HEK293 (cell line): ENCODE results near the gene KEAP1.

Experiments used
- HOXC10 ChIP-seq: sonication (generic); formaldehyde crosslinking; IDR thresholded peaks from 2 replicates; pipeline ENCODE4 v1.8.1; 2023; ENCODE audit warnings: mild to moderate bottlenecking, missing genetic modification reagents
- KLF10 ChIP-seq: fragments of 450-650 bp; IDR thresholded peaks from 2 replicates; pipeline ENCODE4 v1.5.1; 2018; ENCODE audit warnings: missing biosample characterization, mild to moderate bottlenecking, missing genetic modification characterization
- KLF17 ChIP-seq: fragments of 450-650 bp; formaldehyde crosslinking; IDR thresholded peaks from 2 replicates; pipeline ENCODE4 v1.5.1; 2016; ENCODE audit warnings: missing biosample characterization, missing genetic modification characterization
- KLF7 ChIP-seq: fragments of 450-650 bp; formaldehyde crosslinking; IDR thresholded peaks from 2 replicates; pipeline ENCODE4 v1.5.1; 2016; ENCODE audit warnings: missing biosample characterization, missing genetic modification characterization, borderline replicate concordance
- MEIS1 ChIP-seq: sonication (generic); formaldehyde crosslinking; IDR thresholded peaks from 2 replicates; pipeline ENCODE4 v1.8.1; 2022; ENCODE audit warnings: missing genetic modification reagents, mild to moderate bottlenecking, borderline replicate concordance
- MZF1 ChIP-seq: fragments of 450-650 bp; formaldehyde crosslinking; IDR thresholded peaks from 2 replicates; pipeline ENCODE4 v1.5.1; 2017; ENCODE audit warnings: missing biosample characterization, missing genetic modification characterization, borderline replicate concordance
- OSR2 ChIP-seq: fragments of 450-650 bp; formaldehyde crosslinking; IDR thresholded peaks from 2 replicates; pipeline ENCODE4 v1.5.1; 2016; ENCODE audit warnings: missing biosample characterization, missing genetic modification characterization
- OVOL3 ChIP-seq: fragments of 450-650 bp; formaldehyde crosslinking; IDR thresholded peaks from 2 replicates; pipeline ENCODE4 v1.5.1; 2016; ENCODE audit warnings: missing biosample characterization, missing genetic modification characterization
- SALL2 ChIP-seq: fragments of 450-650 bp; formaldehyde crosslinking; IDR thresholded peaks from 2 replicates; pipeline ENCODE4 v1.5.0; 2017; ENCODE audit warnings: missing biosample characterization, mild to moderate bottlenecking, missing genetic modification characterization, borderline replicate concordance
- TSHZ1 ChIP-seq: fragments of 450-650 bp; formaldehyde crosslinking; IDR thresholded peaks from 2 replicates; pipeline ENCODE4 v1.5.1; 2016; ENCODE audit warnings: missing biosample characterization, missing genetic modification characterization, borderline replicate concordance
- ZBTB20 ChIP-seq: fragments of 450-650 bp; formaldehyde crosslinking; IDR thresholded peaks from 2 replicates; pipeline ENCODE4 v1.5.1; 2016; ENCODE audit warnings: missing biosample characterization, missing genetic modification characterization
- ZBTB44 ChIP-seq: fragments of 450-650 bp; IDR thresholded peaks from 2 replicates; pipeline ENCODE4 v1.5.1; 2018; ENCODE audit warnings: missing biosample characterization, mild to moderate bottlenecking, missing genetic modification characterization
- ZFP41 ChIP-seq: fragments of 450-650 bp; formaldehyde crosslinking; IDR thresholded peaks from 2 replicates; pipeline ENCODE4 v1.5.1; 2016; ENCODE audit warnings: missing biosample characterization, missing genetic modification characterization, borderline replicate concordance
- ZNF138 ChIP-seq: fragments of 450-650 bp; formaldehyde crosslinking; IDR thresholded peaks from 2 replicates; pipeline ENCODE4 v1.5.1; 2016; ENCODE audit warnings: missing biosample characterization, missing genetic modification characterization, borderline replicate concordance
- ZNF175 ChIP-seq: fragments of 450-650 bp; formaldehyde crosslinking; IDR thresholded peaks from 2 replicates; pipeline ENCODE4 v1.5.1; 2016; ENCODE audit warnings: missing biosample characterization, missing genetic modification characterization
- ZNF18 ChIP-seq: fragments of 450-650 bp; formaldehyde crosslinking; IDR thresholded peaks from 2 replicates; pipeline ENCODE4 v1.5.1; 2016; ENCODE audit warnings: missing biosample characterization, missing genetic modification characterization
- ZNF211 ChIP-seq: fragments of 450-650 bp; formaldehyde crosslinking; IDR thresholded peaks from 2 replicates; pipeline ENCODE4 v1.5.1; 2016; ENCODE audit warnings: low read depth, missing biosample characterization, missing genetic modification characterization
- ZNF274 ChIP-seq, 2 experiments: fragments of 200-500 bp in 1 of 2; fragments of 450-650 bp in 1 of 2; sonication (Bioruptor generic) in 1 of 2; formaldehyde crosslinking in 1 of 2; IDR thresholded peaks; 2 replicates each; pipeline versions ENCODE4 v1.5.1 to v1.6.1; 2014 to 2016; ENCODE audit warnings: borderline replicate concordance in 1 of 2, inconsistent platforms in 1 of 2, low read length in 1 of 2, missing biosample characterization in 1 of 2, missing genetic modification characterization in 1 of 2
- ZNF341 ChIP-seq: fragments of 450-650 bp; formaldehyde crosslinking; IDR thresholded peaks from 2 replicates; pipeline ENCODE4; 2016; ENCODE audit warnings: low read depth, missing biosample characterization, missing genetic modification characterization
- ZNF37A ChIP-seq: fragments of 450-650 bp; IDR thresholded peaks from 2 replicates; pipeline ENCODE4 v1.5.1; 2018; ENCODE audit warnings: missing biosample characterization, missing genetic modification characterization
- ZNF488 ChIP-seq: fragments of 450-650 bp; formaldehyde crosslinking; IDR thresholded peaks from 2 replicates; pipeline ENCODE4 v1.5.1; 2016; ENCODE audit warnings: missing biosample characterization, missing genetic modification characterization
- ZNF513 ChIP-seq: fragments of 450-650 bp; IDR thresholded peaks from 2 replicates; pipeline ENCODE4 v1.5.1; 2018; ENCODE audit warnings: missing biosample characterization, missing genetic modification characterization
- ZNF521 ChIP-seq: fragments of 450-650 bp; formaldehyde crosslinking; IDR thresholded peaks from 2 replicates; pipeline ENCODE4 v1.5.1; 2017; ENCODE audit warnings: missing biosample characterization, mild to moderate bottlenecking, missing genetic modification characterization
- ZNF585B ChIP-seq: fragments of 450-650 bp; formaldehyde crosslinking; IDR thresholded peaks from 2 replicates; pipeline ENCODE4 v1.5.1; 2016; ENCODE audit warnings: missing biosample characterization, missing genetic modification characterization
- ZNF610 ChIP-seq: fragments of 450-650 bp; formaldehyde crosslinking; IDR thresholded peaks from 2 replicates; pipeline ENCODE4 v1.5.1; 2016; ENCODE audit warnings: missing biosample characterization, missing genetic modification characterization, borderline replicate concordance
- ZNF660 ChIP-seq: fragments of 450-650 bp; IDR thresholded peaks from 2 replicates; pipeline ENCODE4 v1.5.1; 2018; ENCODE audit warnings: missing biosample characterization, mild to moderate bottlenecking, missing genetic modification characterization
- ZNF664 ChIP-seq: fragments of 450-650 bp; formaldehyde crosslinking; IDR thresholded peaks from 2 replicates; pipeline ENCODE4 v1.5.1; 2016; ENCODE audit warnings: missing biosample characterization, missing genetic modification characterization
- ZNF707 ChIP-seq: fragments of 450-650 bp; formaldehyde crosslinking; IDR thresholded peaks from 2 replicates; pipeline ENCODE4 v1.5.1; 2016; ENCODE audit warnings: missing biosample characterization, missing genetic modification characterization
- ZNF777 ChIP-seq: fragments of 450-650 bp; formaldehyde crosslinking; IDR thresholded peaks from 2 replicates; pipeline ENCODE4 v1.5.1; 2017; ENCODE audit warnings: missing biosample characterization, missing genetic modification characterization, borderline replicate concordance
- ZNF792 ChIP-seq: fragments of 450-650 bp; formaldehyde crosslinking; IDR thresholded peaks from 2 replicates; pipeline ENCODE4 v1.5.1; 2016; ENCODE audit warnings: missing biosample characterization, missing genetic modification characterization

The KEAP1 gene

GRCh38 chr19:10517760-10518443 is 14.7 kb upstream of the KEAP1 start (continued):
- no peak for TF ChIP-seq ZBTB44
- no peak for TF ChIP-seq MZF1 (tag by site-specific recombination)
- TF ChIP-seq ZNF175: no peak
- no peak for TF ChIP-seq ZNF211 (tag by site-specific recombination)
- TF ChIP-seq ZNF488 (tag by site-specific recombination): no peak
- TF ChIP-seq ZFP41 (tag by site-specific recombination): no peak
- no peak for TF ChIP-seq HOXC10 (CRISPR knock-in tag)
- no peak for TF ChIP-seq SALL2
- no peak for TF ChIP-seq ZNF792 (tag by site-specific recombination)
- TF ChIP-seq ZNF138 (tag by site-specific recombination): no peak
- no peak for TF ChIP-seq ZNF37A (tag by site-specific recombination)
- no peak for TF ChIP-seq ZNF664
- TF ChIP-seq ZNF777 (tag by site-specific recombination): peak; percentile 90; the same call in 1 of the 2 replicates
- no peak for TF ChIP-seq ZNF274 (IDR thresholded peaks at IDR 0.05; ENCODE audit: low read length)
- TF ChIP-seq ZNF274 (tag by site-specific recombination; IDR thresholded peaks at IDR 0.05; ENCODE audit: borderline replicate concordance): no peak
- TF ChIP-seq ZNF341 (tag by site-specific recombination): peak; percentile 15; the same call in 1 of the 2 replicates
- TF ChIP-seq KLF17: peak; percentile 82; the same call in 1 of the 2 replicates
- TF ChIP-seq MEIS1: no peak
- no peak for TF ChIP-seq ZNF707 (tag by site-specific recombination)
- TF ChIP-seq ZNF585B (tag by site-specific recombination): no peak
- TF ChIP-seq ZNF610 (tag by site-specific recombination): 0 out of 2 replicates have a peak, but pooled peaks have one; percentile 58
- no peak for TF ChIP-seq KLF10
- TF ChIP-seq ZNF18: 0 out of 2 replicates have a peak, but pooled peaks have one; percentile 22
- no peak for TF ChIP-seq ZNF660 (tag by site-specific recombination)
- no peak for TF ChIP-seq ZNF521 (tag by site-specific recombination)
- TF ChIP-seq KLF7: no peak
- no peak for TF ChIP-seq OVOL3 (tag by site-specific recombination)
- peak; percentile 32; the same call in 1 of the 2 replicates for TF ChIP-seq OSR2
- TF ChIP-seq ZBTB20 (tag by site-specific recombination): peak; percentile 69; the same call in 1 of the 2 replicates
- TF ChIP-seq TSHZ1 (tag by site-specific recombination): no peak
- TF ChIP-seq ZNF513 (tag by site-specific recombination): no peak
